Ishikawa (cell line): ENCODE data around the gene BSCL2.

Experiments
- CEBPB ChIP-seq: IDR thresholded peaks from 2 replicates; pipeline ENCODE4 v1.6.1; 2012
- CREB1 ChIP-seq: IDR thresholded peaks from 2 replicates; pipeline ENCODE4 v1.6.1; 2012; ENCODE audit warnings: low read depth
- EGR1 ChIP-seq: IDR thresholded peaks from 2 replicates; pipeline ENCODE4 v1.6.1; 2012
- EP300 ChIP-seq: IDR thresholded peaks from 2 replicates; pipeline ENCODE4 v1.6.1; 2012; ENCODE audit warnings: borderline replicate concordance
- NFIC ChIP-seq: IDR thresholded peaks from 2 replicates; pipeline ENCODE4 v1.6.1; 2012
- RAD21 ChIP-seq: IDR thresholded peaks from 2 replicates; pipeline ENCODE4 v1.6.1; 2012; ENCODE audit warnings: low read depth
- TAF1 ChIP-seq: IDR thresholded peaks from 2 replicates; pipeline ENCODE4 v1.6.1; 2012; ENCODE audit warnings: low read depth, mild to moderate bottlenecking
- TCF12 ChIP-seq: IDR thresholded peaks from 2 replicates; pipeline ENCODE4 v1.6.1; 2012; ENCODE audit warnings: low read depth
- TEAD4 ChIP-seq: IDR thresholded peaks from 2 replicates; pipeline ENCODE4 v1.6.1; 2012
- ZBTB7A ChIP-seq: IDR thresholded peaks from 2 replicates; pipeline ENCODE4 v1.6.1; 2012; ENCODE audit warnings: low read depth
- TF ChIP-seq, protein P1 (sequence below): IDR thresholded peaks from 2 replicates; pipeline ENCODE4 v1.6.1; 2012
- TF ChIP-seq, protein P2 (sequence below): IDR thresholded peaks from 2 replicates; pipeline ENCODE4 v1.6.1; 2012

DNA sequence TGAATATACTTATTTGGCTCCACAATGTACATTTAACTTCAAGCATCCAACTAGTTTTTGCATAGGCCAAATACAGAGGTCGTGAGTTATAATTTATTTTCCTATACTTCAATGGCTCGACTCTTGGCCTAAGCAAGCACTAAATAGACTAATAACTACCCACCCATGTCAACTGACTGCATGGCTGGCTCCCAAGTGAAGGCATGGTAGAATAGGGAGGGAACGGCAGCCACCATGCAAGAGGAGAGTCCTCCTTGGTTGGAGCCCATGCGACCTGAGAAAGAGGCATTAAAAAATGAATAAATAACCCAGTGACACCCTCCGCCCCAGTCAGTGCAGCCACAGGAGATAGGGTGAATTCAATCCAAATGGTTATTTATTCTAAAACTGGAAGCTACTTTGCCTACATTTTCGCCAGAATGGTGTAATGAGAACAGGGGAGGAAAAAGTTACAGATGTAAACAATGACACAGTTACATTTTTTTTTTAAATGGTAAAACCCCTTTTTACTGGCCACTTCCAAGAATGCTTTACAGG lies 5.1 kb upstream of the BSCL2 start:
- TF ChIP-seq TAF1 (no peak), NFIC (no peak), ZBTB7A (no peak), CEBPB (no peak), EGR1 (no peak), EP300 (no peak), CREB1 (no peak), TEAD4 (no peak), TCF12 (no peak), RAD21 (no peak)
- TF ChIP-seq, protein P1, sequence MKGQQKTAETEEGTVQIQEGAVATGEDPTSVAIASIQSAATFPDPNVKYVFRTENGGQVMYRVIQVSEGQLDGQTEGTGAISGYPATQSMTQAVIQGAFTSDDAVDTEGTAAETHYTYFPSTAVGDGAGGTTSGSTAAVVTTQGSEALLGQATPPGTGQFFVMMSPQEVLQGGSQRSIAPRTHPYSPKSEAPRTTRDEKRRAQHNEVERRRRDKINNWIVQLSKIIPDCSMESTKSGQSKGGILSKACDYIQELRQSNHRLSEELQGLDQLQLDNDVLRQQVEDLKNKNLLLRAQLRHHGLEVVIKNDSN, result no peak
- TF ChIP-seq, protein P2, sequence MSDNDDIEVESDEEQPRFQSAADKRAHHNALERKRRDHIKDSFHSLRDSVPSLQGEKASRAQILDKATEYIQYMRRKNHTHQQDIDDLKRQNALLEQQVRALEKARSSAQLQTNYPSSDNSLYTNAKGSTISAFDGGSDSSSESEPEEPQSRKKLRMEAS, result no peak
